ENCODE results near the gene RAB17. TPM values are rescaled to one million over a fixed set of nuclear protein-coding genes. Genes with fewer than 3 reads are reported as not detected.

The RAB17 gene
- total RNA-seq, 1 experiment from 2014 or later = 41.8 TPM

DNA sequence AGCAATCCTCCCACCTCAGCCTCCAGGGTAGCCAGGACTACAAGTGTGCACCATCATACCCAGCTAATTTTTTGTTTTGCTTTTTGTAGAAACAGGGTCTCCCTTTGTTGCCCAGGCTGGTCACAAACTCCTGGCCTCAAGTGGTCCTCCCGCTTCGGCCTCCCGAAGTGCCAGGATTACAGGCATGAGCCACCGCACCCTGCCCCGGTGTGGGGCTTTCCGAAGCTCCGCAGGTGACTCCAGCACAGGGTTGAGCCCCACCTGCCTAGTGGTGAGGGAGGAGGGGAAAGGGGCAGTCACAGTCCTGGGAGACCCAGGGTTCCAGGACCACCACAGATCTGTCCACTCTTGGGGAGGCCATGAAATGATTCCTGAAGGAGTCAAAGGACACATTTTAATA, 19.0 kb downstream of the RAB17 start:
- Histone ChIP-seq H4K20me1 (ENCODE audit: insufficient read depth) (no peaks in the 10 kb centered on the region), H3K9ac (ENCODE audit: low read length) (no peak overlapping the region), H3K9me2 (ENCODE audit: insufficient read depth) (no peaks in the 10 kb centered on the region), H3K27ac (ENCODE audit: low read depth, low read length) (no peak overlapping the region), H3K27me3 (ENCODE audit: insufficient read depth, low read length) (no peaks in the 10 kb centered on the region), H3K4me3 (replicated peaks in 1 of 2; ENCODE audit: low read depth in 1 of 2, low read length in 2 of 2) (no peak overlapping the region), H3K36me3 (ENCODE audit: control insufficient read depth in 1 of 2, insufficient read depth in 2 of 2, low read length in 2 of 2) (no peaks in the 10 kb centered on the region), H3K4me2 (ENCODE audit: low read length) (peak overlapping the region; percentile 39; the same call in 1 of the 2 replicates), H3K9me3 (ENCODE audit: control insufficient read depth in 1 of 2, insufficient read depth in 1 of 2, low read depth in 1 of 2, low read length in 2 of 2) (no peaks in the 10 kb centered on the region), H2AFZ (ENCODE audit: low read depth, low read length, poor library complexity, severe bottlenecking) (no peak overlapping the region), H3K79me2 (ENCODE audit: insufficient read depth, low read length) (no peaks in the 10 kb centered on the region), H3K4me1 (ENCODE audit: control insufficient read depth in 1 of 2, insufficient read depth in 2 of 2, low read length in 2 of 2) (peaks cover 12 to 30% of the 10 kb centered on the region in 2 experiments)
- RAD21 ChIA-PET (ENCODE audit: low non-redundant PET in 1 of 2, low total read pairs in 2 of 2, uncharacterized antibody in 2 of 2, unreplicated experiment in 2 of 2) = interaction anchor here (1.0 to 2.3 kb wide), 8 partner anchors 59 to 417 kb away, joined by 3 to 16 read pairs (median 9); no protein-coding TSS in a partner anchor
- TF ChIP-seq, protein P1, sequence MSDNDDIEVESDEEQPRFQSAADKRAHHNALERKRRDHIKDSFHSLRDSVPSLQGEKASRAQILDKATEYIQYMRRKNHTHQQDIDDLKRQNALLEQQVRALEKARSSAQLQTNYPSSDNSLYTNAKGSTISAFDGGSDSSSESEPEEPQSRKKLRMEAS (IDR thresholded peaks at IDR 0.05) = no peak
- TF ChIP-seq, protein P2, sequence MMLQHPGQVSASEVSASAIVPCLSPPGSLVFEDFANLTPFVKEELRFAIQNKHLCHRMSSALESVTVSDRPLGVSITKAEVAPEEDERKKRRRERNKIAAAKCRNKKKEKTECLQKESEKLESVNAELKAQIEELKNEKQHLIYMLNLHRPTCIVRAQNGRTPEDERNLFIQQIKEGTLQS (IDR thresholded peaks at IDR 0.05) = no peak
- TF ChIP-seq, protein P3, sequence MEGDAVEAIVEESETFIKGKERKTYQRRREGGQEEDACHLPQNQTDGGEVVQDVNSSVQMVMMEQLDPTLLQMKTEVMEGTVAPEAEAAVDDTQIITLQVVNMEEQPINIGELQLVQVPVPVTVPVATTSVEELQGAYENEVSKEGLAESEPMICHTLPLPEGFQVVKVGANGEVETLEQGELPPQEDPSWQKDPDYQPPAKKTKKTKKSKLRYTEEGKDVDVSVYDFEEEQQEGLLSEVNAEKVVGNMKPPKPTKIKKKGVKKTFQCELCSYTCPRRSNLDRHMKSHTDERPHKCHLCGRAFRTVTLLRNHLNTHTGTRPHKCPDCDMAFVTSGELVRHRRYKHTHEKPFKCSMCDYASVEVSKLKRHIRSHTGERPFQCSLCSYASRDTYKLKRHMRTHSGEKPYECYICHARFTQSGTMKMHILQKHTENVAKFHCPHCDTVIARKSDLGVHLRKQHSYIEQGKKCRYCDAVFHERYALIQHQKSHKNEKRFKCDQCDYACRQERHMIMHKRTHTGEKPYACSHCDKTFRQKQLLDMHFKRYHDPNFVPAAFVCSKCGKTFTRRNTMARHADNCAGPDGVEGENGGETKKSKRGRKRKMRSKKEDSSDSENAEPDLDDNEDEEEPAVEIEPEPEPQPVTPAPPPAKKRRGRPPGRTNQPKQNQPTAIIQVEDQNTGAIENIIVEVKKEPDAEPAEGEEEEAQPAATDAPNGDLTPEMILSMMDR (IDR thresholded peaks at IDR 0.05 in 2 of 3, conservative IDR thresholded peaks at IDR 0.05 in 1 of 3; ENCODE audit: borderline replicate concordance in 1 of 3, insufficient read depth in 1 of 3, low read depth in 2 of 3, low read length in 2 of 3) = no peak
- no peak for TF ChIP-seq TCF7L2 (IDR thresholded peaks at IDR 0.05; ENCODE audit: borderline replicate concordance, extremely low read depth, insufficient read depth, insufficient read length)
- ATAC-seq = no peak
- intact Hi-C loops (cut with micrococcal nuclease) = no loop called here
- CTCF ChIA-PET = interaction anchor here (0.6 to 4.0 kb wide), 31 partner anchors 10 to 485 kb away, joined by 3 to 61 read pairs (median 5); partner anchors contain the start of genes COPS8 and MLPH
- no peak for DNase-seq (ENCODE audit: low read depth, low spot score)
- no TSS peak for BruUV-seq (replicated peaks)
- POLR2A ChIA-PET = interaction anchor here (1.1 kb wide), 1 partner anchor 149 kb away, joined by 3 read pairs; no protein-coding TSS in a partner anchor

DNA sequence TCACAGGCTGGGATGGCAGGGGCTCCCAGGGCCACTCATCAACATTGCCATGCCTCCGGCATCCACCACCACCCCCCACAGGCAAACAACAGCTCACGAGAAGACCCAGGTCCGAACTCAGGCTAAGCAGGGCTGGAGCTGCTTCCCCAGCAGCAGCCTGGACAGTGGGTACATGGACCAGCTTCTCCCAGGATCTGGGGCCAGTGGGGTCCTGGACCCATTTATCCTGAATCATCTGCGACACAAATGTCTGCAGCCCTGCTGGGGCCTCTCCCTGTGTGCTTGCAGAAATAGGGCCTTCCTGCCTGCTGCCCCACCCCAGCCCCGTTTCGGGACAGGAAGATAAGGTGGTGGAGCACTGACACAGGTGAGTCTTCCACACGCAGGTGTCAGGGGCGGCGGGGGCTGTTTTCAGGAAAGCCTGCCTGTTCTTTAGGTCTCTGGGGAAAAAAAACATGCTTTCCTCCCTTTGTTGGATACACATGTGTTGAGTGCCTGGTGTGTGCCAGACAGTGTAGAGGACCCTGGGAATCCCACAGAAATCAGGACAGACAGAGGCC, 19.7 kb downstream of the RAB17 start:
- Histone ChIP-seq H3K9me3 (ENCODE audit: control insufficient read depth in 1 of 2, insufficient read depth in 1 of 2, low read depth in 1 of 2, low read length in 2 of 2) (no peaks in the 10 kb centered on the region), H3K27me3 (ENCODE audit: insufficient read depth, low read length) (no peaks in the 10 kb centered on the region), H3K79me2 (ENCODE audit: insufficient read depth, low read length) (no peaks in the 10 kb centered on the region), H3K9ac (ENCODE audit: low read length) (no peak overlapping the region), H3K9me2 (ENCODE audit: insufficient read depth) (no peaks in the 10 kb centered on the region), H3K4me1 (ENCODE audit: control insufficient read depth in 1 of 2, insufficient read depth in 2 of 2, low read length in 2 of 2) (peaks cover 11 to 26% of the 10 kb centered on the region in 2 experiments), H4K20me1 (ENCODE audit: insufficient read depth) (no peaks in the 10 kb centered on the region), H3K27ac (ENCODE audit: low read depth, low read length) (no peak overlapping the region), H3K4me3 (replicated peaks in 1 of 2; ENCODE audit: low read depth in 1 of 2, low read length in 2 of 2) (no peak overlapping the region), H3K36me3 (ENCODE audit: control insufficient read depth in 1 of 2, insufficient read depth in 2 of 2, low read length in 2 of 2) (no peaks in the 10 kb centered on the region), H3K4me2 (ENCODE audit: low read length) (no peak overlapping the region), H2AFZ (ENCODE audit: low read depth, low read length, poor library complexity, severe bottlenecking) (no peak overlapping the region)
- DNase-seq (ENCODE audit: low read depth, low spot score) (no peak), ATAC-seq (no peak)
- ChIA-PET CTCF (interaction anchor here (0.6 to 4.0 kb wide), 6 partner anchors 59 to 485 kb away, joined by 3 to 61 read pairs (median 18); partner anchors contain the start of gene COPS8), POLR2A (no interaction called here), RAD21 (ENCODE audit: low non-redundant PET in 1 of 2, low total read pairs in 2 of 2, uncharacterized antibody in 2 of 2, unreplicated experiment in 2 of 2) (interaction anchor here in 1 of 2 experiments (2.3 kb wide), 1 partner anchor 100 kb away, joined by 16 read pairs; no protein-coding TSS in a partner anchor)
- intact Hi-C loops (cut with micrococcal nuclease) = no loop called here
- BruUV-seq (replicated peaks) = no TSS peak
- TF ChIP-seq SP1 (IDR thresholded peaks at IDR 0.05; ENCODE audit: low read depth) = no peak
- no peak for TF ChIP-seq ELF1 (IDR thresholded peaks at IDR 0.05; ENCODE audit: borderline replicate concordance, low read depth)
- no peak for TF ChIP-seq ZNF274 (IDR thresholded peaks at IDR 0.05; ENCODE audit: low read depth, low read length)
- TF ChIP-seq, protein P1 (IDR thresholded peaks at IDR 0.05) = no peak
- no peak for TF ChIP-seq EZH2phosphoT487 (IDR thresholded peaks at IDR 0.05; ENCODE audit: borderline replicate concordance)
- TF ChIP-seq, protein P3 (IDR thresholded peaks at IDR 0.05 in 2 of 3, conservative IDR thresholded peaks at IDR 0.05 in 1 of 3; ENCODE audit: borderline replicate concordance in 1 of 3, insufficient read depth in 1 of 3, low read depth in 2 of 3, low read length in 2 of 3) = no peak
- TF ChIP-seq SIN3A (IDR thresholded peaks at IDR 0.05; ENCODE audit: low read depth) = no peak
- no peak for TF ChIP-seq ZFX (IDR thresholded peaks at IDR 0.05)
- no peak for TF ChIP-seq SRF (IDR thresholded peaks at IDR 0.05; ENCODE audit: low read depth)
